Dendritic cell treated with granulocyte-macrophage colony-stimulating factor and Interleukin-4, amounts not matched to agents 40 ng/mL and 50 ng/mL, for 4 days (primary cell): ENCODE data around the gene GCN1.

ENCODE experiments used
- H3K27ac Mint-ChIP-seq: one replicate; pipeline ENCODE4 v1.8.0; 2022; ENCODE audit warnings: mild to moderate bottlenecking, mixed read lengths
- H3K27me3 Mint-ChIP-seq: one replicate; pipeline ENCODE4 v1.8.0; 2022; ENCODE audit warnings: mild to moderate bottlenecking, mixed read lengths
- H3K36me3 Mint-ChIP-seq: one replicate; pipeline ENCODE4 v1.8.0; 2022; ENCODE audit warnings: low read depth, mixed read lengths
- H3K4me1 Mint-ChIP-seq: one replicate; pipeline ENCODE4 v1.8.0; 2022; ENCODE audit warnings: low read depth, mixed read lengths
- H3K4me3 Mint-ChIP-seq: one replicate; pipeline ENCODE4 v1.8.0; 2022; ENCODE audit warnings: mild to moderate bottlenecking, moderate library complexity, mixed read lengths
- H3K9me3 Mint-ChIP-seq: one replicate; pipeline ENCODE4 v1.8.0; 2022; ENCODE audit warnings: mixed read lengths
- intact Hi-C: fragments of 100-400 bp; cut with micrococcal nuclease; formaldehyde crosslinking; loops from one replicate; pipeline ENCODE4 v1.15.0; 2022

Gene GCN1

DNA sequence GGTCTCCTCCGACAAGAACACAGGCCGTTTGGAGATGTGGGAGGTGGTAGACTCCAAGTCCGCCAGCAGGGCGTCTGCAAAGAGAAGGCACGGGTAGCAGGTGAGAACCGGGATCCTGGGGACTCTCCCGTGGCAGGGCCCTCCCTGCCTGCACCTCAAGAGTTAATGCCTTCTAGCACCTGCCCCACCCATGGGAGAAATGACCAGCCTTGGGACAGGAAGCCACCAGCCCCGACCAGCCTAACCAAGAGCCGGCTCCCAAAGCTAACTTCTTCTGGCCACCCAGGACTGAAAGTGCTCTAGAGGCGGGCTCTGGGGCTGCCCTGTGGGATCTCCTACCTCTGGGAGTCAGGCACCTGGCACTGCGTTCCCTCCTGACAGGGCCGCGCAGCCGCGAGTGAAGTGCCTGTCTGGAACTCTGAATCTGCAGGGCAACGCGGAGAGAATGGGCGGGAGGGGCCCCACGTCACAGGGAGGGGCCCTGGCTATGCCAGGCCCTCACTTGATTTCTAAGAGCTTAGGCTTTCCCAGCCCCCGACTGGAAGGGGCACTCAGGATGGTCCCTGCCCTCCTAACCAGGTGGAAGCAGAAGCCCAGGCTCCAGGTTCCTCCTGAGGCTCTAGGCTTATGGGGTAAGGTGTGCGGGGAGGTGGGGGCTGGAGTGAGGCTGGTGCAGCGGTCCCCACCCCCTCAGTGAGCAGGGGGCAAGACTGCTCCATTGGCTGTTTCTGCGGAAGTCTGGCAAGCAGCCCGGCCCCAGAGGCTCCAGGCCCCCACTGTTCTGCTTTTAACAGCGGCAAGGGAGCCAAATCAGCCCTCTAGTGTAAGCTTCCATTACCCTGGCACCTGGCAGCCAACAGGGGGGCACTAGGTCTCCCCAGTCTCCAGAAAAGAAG is 30.0 kb upstream of the GCN1 start:
- Mint-ChIP-seq H3K4me3 (peak overlapping the region; percentile 76), H3K27ac (peak overlapping the region; percentile 84), H3K36me3 (peaks cover 74% of the 10 kb centered on the region), H3K4me1 (peaks cover 62% of the 10 kb centered on the region), H3K27me3 (no peaks in the 10 kb centered on the region), H3K9me3 (no peaks in the 10 kb centered on the region)
- intact Hi-C loops, result no loop called here

DNA sequence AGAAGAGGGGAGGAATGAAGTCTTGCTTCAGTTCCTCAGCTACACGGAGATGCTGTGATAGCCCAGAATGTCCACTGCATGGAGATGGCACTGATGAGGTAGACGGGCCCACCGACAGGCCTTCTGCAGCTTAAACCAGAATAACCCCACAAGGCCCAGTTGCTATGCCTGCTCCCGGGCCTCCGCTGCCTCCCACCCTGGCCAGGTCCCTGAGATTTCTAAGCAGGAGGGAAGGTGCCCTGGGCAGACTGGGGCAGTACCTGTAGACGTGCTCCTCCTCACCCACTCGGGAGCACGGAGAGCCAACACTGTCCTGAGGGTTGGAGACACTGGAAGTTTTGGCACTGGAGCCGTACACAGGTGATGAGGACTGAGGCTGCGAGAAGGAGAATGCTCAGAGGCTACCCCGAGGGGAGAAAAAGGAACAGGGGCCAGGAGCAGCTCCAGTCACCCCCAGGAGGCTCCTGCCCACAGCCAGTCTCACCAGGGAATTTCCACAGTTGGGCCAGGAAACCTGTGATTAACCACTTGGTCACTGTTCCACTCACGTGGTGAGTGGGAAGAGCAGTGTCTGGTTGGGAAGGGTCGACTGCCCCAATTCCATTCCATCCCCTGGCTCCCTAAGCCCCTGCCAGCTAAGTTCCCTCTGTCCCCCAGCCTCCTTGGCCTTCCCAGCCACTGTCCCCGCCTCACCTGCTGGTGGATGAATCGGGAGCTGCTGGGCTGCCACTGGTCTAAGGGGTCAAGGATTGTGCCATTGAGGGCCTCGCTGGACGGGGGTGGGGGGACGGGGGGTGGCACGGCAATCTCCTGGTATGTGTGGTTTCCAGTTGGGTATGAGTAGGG is 29.2 kb upstream of the GCN1 start:
- Mint-ChIP-seq H3K9me3 (no peaks in the 10 kb centered on the region), H3K36me3 (peaks cover 82% of the 10 kb centered on the region), H3K4me1 (peaks cover 53% of the 10 kb centered on the region), H3K27ac (peak overlapping the region; percentile 84), H3K4me3 (no peak overlapping the region), H3K27me3 (no peaks in the 10 kb centered on the region)
- intact Hi-C loops, result no loop called here

- Mint-ChIP-seq H3K4me3 (no peak overlapping the region), H3K4me1 (peaks cover 40% of the 10 kb centered on the region), H3K36me3 (peaks cover 93% of the 10 kb centered on the region), H3K27me3 (no peaks in the 10 kb centered on the region), H3K27ac (peak overlapping the region; percentile 84), H3K9me3 (no peaks in the 10 kb centered on the region)
- intact Hi-C loops, result no loop called here
Observed at GRCh38 chr12:120222288-120222832, 27.8 kb upstream of the GCN1 start.

DNA sequence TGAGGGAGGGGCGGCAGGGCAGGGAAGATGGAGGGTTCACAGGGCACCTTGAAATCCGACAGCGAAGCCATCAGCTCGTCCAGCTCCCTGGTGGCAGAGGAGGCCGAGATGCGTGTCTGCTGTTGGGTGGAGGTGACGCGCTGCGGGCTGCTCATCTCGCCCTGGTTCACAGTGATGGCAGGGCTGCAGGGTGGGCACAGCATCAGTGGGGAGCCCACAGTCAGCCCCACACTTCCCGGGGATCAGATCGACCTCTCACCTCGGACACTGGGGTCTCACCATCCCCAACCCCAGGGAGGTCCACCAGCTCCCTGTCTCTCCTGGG is 27.0 kb upstream of the GCN1 start:
- Mint-ChIP-seq H3K27me3 (no peaks in the 10 kb centered on the region), H3K36me3 (peaks cover 93% of the 10 kb centered on the region)
- intact Hi-C loops, result no loop called here

DNA sequence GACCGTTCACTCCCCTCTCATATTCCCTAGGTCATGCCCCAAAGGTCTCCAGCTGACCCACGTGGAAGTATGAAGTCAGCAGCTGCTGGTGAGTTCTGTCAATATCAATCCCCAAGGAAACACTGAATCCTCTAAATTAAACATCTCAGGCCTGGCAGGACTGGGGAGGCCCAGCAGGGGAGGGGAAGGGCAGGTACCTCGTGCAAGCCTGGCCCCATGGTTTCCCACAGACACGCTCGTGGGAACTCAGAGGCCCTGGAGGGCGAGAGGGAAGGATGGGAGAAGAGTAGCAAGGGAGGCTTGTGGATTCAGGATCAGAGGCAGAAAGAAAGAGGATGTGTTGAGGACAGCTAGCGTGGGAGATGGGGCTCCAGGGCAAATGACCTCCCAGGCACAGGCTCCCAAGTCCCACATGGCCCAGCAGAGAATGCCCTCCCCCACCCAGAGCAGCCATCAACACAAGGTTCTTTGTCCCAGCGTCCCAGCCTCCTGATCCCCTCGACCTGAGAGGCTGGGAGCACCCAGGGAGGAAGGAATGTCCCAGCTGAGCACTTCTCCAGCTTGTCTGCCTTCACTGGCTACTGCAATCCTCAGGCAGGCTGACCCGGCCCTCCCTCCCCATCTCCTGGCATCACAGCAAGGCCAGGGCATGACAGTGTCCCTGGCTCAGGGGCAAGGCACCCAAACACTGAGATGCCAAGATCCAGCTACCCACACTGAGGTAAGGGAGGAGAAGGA is 26.5 kb upstream of the GCN1 start:
- H3K4me1 Mint-ChIP-seq, result peaks cover 27% of the 10 kb centered on the region
- intact Hi-C loops, result no loop called here
- H3K27me3 Mint-ChIP-seq, result no peaks in the 10 kb centered on the region
- H3K27ac Mint-ChIP-seq, result no peak overlapping the region
- H3K4me3 Mint-ChIP-seq, result no peak overlapping the region
- H3K9me3 Mint-ChIP-seq, result no peaks in the 10 kb centered on the region
- peaks cover 93% of the 10 kb centered on the region for H3K36me3 Mint-ChIP-seq

More for the DNA sequence above, 27.0 kb upstream of the GCN1 start:
- H3K9me3 Mint-ChIP-seq, result no peaks in the 10 kb centered on the region
- H3K4me1 Mint-ChIP-seq, result peaks cover 32% of the 10 kb centered on the region
- no peak overlapping the region for H3K4me3 Mint-ChIP-seq
- H3K27ac Mint-ChIP-seq, result no peak overlapping the region

DNA sequence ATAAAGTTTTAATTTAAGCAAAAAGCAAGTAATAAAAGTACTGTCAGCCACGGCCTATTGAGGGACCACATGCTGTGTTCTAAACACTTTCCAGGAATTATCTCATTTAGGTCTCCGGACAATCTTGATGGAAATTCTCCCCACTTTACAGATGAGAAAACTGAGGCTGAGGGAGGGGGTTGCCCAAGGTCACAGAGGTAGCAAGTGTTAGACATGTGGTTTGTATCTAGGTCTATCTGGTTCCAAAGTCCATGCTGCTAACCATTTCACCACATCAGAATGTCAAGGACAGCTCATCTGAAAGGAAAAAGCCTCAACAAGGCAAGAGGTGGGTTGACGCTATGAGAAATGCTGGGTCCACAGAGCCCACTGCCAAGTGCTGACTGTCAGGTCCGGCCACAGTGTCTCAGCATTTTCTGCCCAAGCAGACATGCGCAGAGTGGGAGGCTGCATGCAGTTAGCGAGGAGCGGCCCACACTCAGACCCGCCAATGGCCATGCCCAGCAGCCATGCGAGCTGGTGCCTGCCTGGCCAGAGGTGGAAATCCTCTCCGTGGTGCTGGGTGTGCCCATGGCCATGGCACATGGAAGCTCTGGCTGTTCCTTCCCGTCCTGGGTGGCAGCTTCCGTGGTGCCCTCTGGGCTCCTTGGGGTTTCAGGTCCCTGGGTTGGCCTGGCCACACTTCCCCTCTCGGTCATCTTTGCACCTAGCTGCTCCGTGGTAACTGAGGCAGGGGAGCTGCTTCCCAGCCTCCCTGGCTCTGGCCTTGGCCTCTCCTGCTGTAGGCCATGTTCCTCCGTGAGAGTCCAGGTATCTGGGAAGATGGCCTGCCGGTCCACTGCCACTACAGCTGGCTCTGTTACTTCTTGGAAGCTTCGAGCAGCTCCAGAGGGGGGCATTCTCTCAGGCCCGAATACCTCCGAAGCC is 24.4 kb upstream of the GCN1 start:
- no peak overlapping the region for H3K4me3 Mint-ChIP-seq
- no peak overlapping the region for H3K27ac Mint-ChIP-seq
- intact Hi-C loops, result no loop called here
- H3K36me3 Mint-ChIP-seq, result peaks cover 100% of the 10 kb centered on the region
- no peaks in the 10 kb centered on the region for H3K27me3 Mint-ChIP-seq
- no peaks in the 10 kb centered on the region for H3K9me3 Mint-ChIP-seq
- H3K4me1 Mint-ChIP-seq, result peaks cover 6% of the 10 kb centered on the region

- intact Hi-C loops, result no loop called here
- Mint-ChIP-seq H3K27me3 (no peaks in the 10 kb centered on the region), H3K9me3 (no peaks in the 10 kb centered on the region), H3K4me1 (peaks cover 3% of the 10 kb centered on the region), H3K27ac (no peak overlapping the region), H3K4me3 (no peak overlapping the region), H3K36me3 (peaks cover 100% of the 10 kb centered on the region)
Observed at GRCh38 chr12:120216742-120217605, 22.5 kb upstream of the GCN1 start.

DNA sequence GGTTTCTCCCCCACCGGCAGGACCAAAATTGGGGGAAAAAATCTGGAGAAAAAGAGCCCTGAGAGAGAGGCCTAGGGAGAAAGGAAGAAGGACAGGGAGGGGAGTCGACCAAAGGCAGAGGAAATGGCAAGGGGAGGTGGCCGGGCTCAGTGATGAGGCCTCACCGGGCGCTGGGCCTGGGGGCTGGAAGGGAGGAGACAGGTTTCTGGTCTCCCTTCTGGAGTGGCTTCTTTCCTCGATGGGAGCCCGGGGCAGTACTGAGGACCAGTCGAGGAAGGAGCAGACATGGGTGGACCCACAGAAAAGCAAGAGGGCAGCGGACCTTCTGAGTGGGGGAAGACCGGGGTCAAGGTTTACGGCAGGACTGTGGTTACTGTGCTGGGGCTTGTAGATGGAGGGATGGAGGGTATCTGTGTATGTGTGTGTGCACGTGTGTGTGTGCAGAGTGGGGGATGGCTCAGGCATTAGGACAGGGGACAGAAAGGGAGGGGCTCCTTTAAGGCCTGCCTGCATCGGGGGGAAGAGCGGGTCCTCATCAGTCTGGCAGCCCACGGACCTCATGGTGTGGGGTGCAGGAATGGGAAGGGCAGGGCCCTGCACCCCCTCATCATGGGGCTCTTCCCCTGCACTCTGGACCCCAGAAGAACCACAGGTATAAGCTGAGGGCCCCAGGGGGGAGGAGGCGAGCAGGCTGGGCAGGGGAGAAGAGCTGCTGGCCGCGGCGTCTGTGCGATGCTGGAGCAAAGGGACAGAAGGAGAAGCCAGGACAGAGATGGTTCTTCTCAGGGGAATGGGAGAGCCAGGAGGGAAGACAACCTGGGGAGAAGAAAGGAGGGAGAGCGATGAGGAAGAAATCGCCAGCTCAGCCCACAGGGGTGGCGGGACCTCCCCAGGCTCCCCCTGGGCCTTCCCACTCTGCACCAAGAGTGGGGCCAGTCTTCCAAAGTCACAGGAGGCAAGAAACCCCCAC is 21.5 kb upstream of the GCN1 start:
- H3K9me3 Mint-ChIP-seq, result no peaks in the 10 kb centered on the region
- H3K4me1 Mint-ChIP-seq, result peaks cover 12% of the 10 kb centered on the region
- no peak overlapping the region for H3K4me3 Mint-ChIP-seq
- H3K27ac Mint-ChIP-seq, result peak overlapping the region; percentile 15
- H3K27me3 Mint-ChIP-seq, result no peaks in the 10 kb centered on the region
- peaks cover 100% of the 10 kb centered on the region for H3K36me3 Mint-ChIP-seq
- intact Hi-C loops, result no loop called here

DNA sequence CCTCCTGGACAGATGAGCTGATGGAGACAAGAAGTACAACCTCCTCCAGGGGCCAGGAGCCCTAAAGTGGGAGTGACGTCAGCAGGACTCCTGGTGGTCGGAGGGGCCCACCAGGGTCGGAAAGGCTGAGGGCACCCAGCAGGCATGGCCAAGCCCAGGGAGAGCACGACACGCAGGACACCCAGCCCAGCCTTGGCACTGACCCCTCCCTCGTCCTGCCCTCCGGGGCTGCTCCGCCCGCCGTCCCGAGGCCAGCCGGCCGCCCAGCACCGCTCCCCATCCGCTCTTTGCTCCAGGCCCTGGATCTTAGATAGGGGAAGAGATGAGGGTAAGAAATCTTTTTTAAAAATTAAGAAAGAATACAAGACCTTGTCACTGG is 20.8 kb upstream of the GCN1 start:
- H3K27ac Mint-ChIP-seq, result no peak overlapping the region
- no peaks in the 10 kb centered on the region for H3K27me3 Mint-ChIP-seq
- intact Hi-C loops, result no loop called here
- H3K4me1 Mint-ChIP-seq, result peaks cover 12% of the 10 kb centered on the region
- H3K36me3 Mint-ChIP-seq, result peaks cover 100% of the 10 kb centered on the region
- no peak overlapping the region for H3K4me3 Mint-ChIP-seq
- H3K9me3 Mint-ChIP-seq, result no peaks in the 10 kb centered on the region

DNA sequence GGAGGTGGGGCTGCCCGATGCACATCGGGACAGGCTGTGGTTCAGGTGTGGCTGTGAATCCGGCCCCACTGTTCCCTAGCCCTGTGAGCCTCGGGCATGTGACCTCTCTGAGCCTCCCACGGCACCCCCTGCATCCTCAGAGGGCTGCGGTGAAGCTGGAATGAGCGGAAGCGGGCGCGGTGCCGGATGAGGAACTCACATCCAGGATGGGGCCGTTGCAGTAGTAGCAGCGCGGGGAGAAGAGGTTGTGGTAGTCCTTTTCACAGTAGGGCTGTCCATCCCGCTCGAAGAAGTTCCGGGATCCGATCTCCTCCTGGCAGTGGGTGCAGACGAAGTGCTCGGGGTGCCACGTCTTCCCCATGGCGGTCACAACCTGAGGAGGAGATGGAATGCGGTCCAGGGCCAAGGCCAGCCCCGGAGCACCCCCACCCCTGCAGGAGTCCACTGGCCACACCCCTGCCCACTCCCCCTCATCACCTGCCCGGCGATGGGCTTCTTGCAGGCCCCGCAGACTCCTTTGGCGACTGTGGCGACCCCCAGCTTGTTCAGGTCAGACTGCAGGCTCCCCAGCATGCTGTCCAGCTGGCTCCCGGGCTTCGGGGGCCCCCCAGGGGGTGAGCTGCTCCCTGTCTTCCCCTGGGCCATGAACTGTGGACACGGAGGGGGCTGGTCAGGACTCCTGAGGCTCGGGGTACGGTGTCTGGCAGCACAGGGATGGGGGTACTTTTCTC is 20.3 kb upstream of the GCN1 start:
- no peak overlapping the region for H3K4me3 Mint-ChIP-seq
- H3K4me1 Mint-ChIP-seq, result peaks cover 12% of the 10 kb centered on the region
- H3K36me3 Mint-ChIP-seq, result peaks cover 100% of the 10 kb centered on the region
- no peak overlapping the region for H3K27ac Mint-ChIP-seq
- no peaks in the 10 kb centered on the region for H3K27me3 Mint-ChIP-seq
- intact Hi-C loops, result no loop called here
- no peaks in the 10 kb centered on the region for H3K9me3 Mint-ChIP-seq

- intact Hi-C loops, result no loop called here
- H3K27ac Mint-ChIP-seq, result no peak overlapping the region
- no peak overlapping the region for H3K4me3 Mint-ChIP-seq
- H3K4me1 Mint-ChIP-seq, result peaks cover 12% of the 10 kb centered on the region
- H3K36me3 Mint-ChIP-seq, result peaks cover 94% of the 10 kb centered on the region
- H3K9me3 Mint-ChIP-seq, result no peaks in the 10 kb centered on the region
- no peaks in the 10 kb centered on the region for H3K27me3 Mint-ChIP-seq
Observed at GRCh38 chr12:120213758-120214157, 19.2 kb upstream of the GCN1 start.
